Adipose tissue (tissue), 3 donors: ENCODE measurements around the gene SP140L. TPM values are rescaled to one million over a fixed set of nuclear protein-coding genes. Genes with fewer than 3 reads are reported as not detected.
"Not testable (repeated sequence)": the region's sequence is repeated elsewhere in the genome, so short reads cannot be mapped to it uniquely, and the experiment has no call there.

ENCODE experiments used
- H3K27ac ChIP-seq: one replicate; pipeline ENCODE4 v1.5.1; 2013; ENCODE audit warnings: low read depth, low read length
- WGBS, 3 donors: extraction: QIAGEN DNeasy Blood & Tissue Kit; methylation state at CpG; one replicate each; pipeline ENCODE4 v1.1.7; 2013; 5-methylcytosine and 5-hydroxymethylcytosine counted together
- polyA plus RNA-seq, 3 donors: library from polyadenylated mRNA; stranded (reverse); fragments of 200-250 nt; gene quantifications; one replicate each; pipeline ENCODE4 v1.2.3, GENCODE V29; 2013
- donor health status: healthy with polysubstance abuse.
- donor health status: Bipolar disorder and iron deficiency.
- donor health status: healthy.

Gene SP140L
- polyA plus RNA-seq: 10 to 100 TPM in 1 of 3 donors, 1 to 10 TPM in 2; 8.3 to 10.5 (median 8.9) TPM

DNA sequence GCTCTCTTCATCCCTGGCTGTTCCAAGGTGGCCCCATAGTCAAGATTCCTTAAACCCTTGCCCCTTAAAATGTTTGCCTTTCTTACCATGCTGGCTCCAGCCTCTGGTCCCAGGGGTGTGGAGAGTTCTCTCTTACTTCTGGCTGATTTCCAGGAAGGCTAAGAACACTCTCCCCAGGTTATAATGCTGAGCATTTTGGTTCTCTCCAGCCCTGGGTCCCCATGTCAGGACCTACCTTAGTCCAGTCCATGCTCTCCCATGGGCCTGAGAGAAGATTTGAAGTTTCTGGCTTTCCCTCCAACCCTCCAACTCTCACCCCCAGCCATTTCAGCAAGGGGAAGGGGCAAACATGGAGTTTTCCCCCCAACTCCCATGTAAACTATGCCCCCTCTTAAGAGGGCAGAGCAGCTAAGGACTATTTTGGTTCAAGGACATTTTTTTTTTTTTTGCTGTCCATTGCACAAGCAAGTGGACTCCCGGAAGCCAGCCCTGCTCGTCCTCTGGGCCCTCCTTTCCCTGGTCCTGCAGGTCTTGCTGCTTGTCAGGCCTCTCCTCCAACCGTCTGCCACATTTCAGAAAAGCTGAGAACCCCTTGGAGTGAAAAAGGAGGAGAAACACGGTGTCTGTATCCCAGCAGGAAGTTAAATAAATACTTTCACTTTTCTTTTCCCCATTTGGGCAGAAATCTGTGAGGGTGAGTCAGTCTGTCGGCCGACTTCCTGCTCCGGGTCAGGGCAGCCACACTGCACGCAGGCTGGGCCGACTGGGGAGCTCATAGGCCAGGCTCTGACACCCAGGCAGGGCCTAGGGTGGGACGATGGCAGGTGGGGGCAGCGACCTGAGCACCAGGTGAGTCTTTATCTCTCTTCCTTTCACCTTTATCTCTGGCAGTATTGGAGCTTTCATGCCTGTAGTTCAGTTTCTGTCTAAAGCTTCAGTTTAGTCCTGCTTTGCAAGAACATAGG lies at the start of gene SP140L:
Gene SP140L, plus strand, starts transcription at position 741 of the 965 bp plus-strand sequence. Its CDS starts 77 bp downstream, at position 818.
- H3K27ac ChIP-seq: no peak within 1 kb of the TSS
- WGBS, 3 donors: 3 to 10% (median 6%) methylated on average over 11 of the region's 11 CpGs

DNA sequence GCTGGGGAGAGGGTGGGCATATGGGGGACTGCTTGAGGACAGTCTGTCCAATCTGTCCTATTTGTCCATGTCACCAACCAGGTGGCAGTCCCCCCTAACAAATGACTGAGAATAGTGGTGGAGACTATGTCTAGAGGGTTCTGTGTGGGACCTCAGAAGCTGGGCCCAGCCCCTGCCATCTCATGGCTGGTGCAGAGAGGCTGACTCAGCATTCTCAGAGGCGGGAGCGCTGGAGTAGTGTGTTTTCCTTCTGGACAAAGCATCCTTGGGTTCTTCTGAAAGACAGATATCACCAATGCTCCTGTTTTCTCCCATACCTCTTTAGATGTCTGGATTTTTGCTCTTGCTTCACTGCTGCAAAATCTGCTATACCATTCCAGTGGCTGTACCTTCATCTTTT lies 44.1 kb upstream of the SP140L start:
- no peak overlapping the region for H3K27ac ChIP-seq
- WGBS, 3 donors: 88 to 100% (median 93%) methylated on average over 2 of the region's 2 CpGs

DNA sequence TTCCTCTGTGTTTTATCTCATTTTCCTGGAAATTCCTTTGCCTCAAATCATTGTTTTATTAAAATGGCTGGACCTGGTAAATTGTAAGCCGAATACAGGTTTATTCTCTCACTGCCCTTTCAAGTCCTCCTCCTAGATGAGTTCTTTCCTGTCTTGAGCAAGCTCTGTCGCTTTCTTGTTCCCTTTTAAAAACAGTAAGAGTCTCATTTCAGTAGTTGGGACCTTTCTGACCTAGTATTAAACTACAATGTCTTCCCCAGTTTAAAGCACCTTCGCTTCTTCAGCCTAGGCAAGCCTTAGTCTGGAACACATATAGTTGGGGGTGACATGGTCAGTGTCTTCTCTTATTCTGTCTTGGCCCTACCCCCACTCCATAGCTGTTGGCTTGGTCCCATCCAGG lies 40.9 kb upstream of the SP140L start:
- H3K27ac ChIP-seq: no peak overlapping the region

DNA sequence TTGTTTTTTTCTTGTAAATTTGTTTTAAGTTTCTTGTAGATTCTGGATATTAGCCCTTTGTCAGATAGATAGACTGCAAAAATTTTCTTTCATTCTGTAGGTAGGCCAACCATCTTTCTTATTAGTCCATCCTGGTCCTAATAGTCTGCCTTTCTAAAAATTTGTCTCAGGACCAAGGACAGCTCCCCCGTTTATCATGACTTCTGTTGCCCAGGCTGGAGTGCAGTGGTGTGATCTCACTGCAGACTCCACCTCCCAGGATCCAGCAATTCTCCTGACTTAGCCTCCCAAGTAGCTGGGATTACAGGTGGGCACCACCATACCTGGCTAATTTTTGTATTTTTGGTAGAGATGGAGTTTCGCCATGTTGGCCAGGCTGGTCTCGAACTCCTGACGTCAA lies 37.7 kb upstream of the SP140L start:
- WGBS, 3 donors: 84 to 92% (median 88%) methylated on average over 4 of the region's 4 CpGs

More for the DNA sequence above, 40.9 kb upstream of the SP140L start:
- 68 to 69% (median 69%) methylated on average over 3 of the region's 3 CpGs for WGBS, 3 donors

DNA sequence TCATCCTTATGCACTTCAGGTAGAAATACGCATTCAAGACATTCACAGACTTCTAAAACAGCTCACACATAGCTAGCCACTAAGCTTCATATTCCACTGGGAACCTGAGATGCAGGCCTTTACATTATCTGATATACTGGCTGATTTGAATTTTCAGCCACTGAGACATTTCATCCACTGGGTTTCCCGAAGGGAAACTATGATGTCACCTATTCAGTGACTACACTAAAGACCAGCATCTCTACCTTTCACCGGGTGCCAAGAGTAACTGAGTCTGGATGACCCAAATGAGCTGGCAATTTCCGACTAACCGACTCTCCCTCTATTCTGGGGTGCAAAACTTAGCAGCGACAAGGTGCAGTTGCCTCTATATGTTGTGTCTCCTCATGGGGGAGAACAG lies 31.8 kb upstream of the SP140L start:
- WGBS, 3 donors: 88 to 94% (median 93%) methylated on average over 6 of the region's 6 CpGs
- no peak overlapping the region for H3K27ac ChIP-seq

More for the DNA sequence above, 37.7 kb upstream of the SP140L start:
- not testable (repeated sequence) for H3K27ac ChIP-seq

DNA sequence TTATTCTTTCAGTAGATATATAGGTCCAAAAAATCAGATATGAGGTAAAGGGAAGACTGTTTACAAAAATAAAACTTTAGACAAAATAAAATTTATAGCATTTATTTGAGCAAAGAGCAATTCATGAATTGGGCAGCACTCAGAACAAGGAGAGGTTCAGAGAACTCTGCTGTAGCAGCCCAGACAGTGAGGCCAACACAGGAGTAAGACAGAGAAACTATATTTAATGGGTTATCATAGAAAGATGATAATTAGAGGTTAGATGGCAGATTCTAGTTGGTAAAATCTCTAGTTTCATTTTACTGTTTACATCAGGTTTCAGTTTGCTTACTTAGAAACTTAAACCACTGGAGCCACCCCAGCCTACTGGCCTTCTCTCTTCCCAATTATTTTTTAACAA lies 30.1 kb upstream of the SP140L start:
- no peak overlapping the region for H3K27ac ChIP-seq

DNA sequence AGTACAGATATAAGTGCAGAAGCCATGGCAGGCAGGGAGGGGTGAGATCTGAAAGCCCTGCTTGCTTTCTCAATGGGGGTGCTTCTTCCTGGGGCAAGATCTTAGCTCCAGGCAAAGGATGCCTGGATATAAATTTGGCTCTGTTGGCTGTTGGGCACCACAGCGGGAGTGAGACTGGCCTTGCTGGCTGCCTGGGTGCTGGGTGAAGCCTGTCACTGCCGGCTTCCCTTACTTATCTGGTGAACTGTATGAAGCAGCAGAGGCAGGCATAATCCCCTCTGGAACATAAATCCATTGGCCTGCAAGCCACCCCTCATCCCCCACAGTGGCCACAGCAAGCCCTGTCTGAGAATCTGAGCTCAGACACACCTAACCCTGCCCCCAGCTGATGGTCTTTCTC lies 27.4 kb upstream of the SP140L start:
- no peak overlapping the region for H3K27ac ChIP-seq
- WGBS, 3 donors: 82 to 96% (median 94%) methylated on average over 2 of the region's 2 CpGs

DNA sequence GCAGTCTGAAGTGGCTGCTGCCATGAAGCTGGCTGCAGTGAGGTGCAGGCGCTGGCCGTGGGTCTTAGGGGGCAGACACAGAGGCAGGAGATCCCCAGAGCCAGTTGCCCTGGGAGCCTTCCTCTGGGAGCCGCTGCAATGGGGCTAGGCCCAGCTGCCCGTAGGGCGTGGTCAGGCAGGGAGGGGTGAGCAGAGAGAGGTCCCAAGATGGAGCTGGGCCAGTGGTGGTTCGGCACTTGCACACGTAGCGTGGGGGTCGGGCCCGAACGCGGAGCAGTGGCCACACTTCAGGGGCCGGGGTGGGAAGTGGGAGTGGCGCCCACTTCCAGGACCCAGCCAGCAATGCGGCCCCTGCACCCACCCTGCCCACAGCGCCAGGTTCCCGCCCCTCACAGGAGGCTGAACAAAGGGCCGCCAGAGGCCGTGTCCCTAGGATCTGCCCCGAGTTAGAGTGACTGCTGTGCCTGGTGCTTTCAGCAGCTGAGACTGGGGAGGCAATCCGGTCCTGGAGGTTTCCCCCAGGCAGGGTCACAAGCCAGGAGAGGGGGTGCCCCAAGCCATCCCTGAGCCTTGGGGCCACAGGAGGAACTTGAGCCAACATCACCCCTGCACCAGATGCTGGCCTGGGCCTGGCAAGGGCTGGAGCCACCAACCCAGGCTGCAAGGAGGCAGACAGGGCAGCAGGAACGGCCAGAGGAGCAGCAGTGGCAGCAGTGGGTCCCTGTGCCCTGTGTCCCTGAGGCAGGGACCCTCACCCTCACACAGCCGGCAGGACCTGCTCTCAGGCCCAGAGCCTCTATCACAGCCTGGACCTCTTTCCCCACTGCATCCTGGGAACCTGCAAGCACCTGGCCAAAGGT lies 21.3 kb upstream of the SP140L start:
- no peak overlapping the region for H3K27ac ChIP-seq
- WGBS, 3 donors: 90 to 95% (median 94%) methylated on average over 22 to 23 of the region's 23 CpGs

DNA sequence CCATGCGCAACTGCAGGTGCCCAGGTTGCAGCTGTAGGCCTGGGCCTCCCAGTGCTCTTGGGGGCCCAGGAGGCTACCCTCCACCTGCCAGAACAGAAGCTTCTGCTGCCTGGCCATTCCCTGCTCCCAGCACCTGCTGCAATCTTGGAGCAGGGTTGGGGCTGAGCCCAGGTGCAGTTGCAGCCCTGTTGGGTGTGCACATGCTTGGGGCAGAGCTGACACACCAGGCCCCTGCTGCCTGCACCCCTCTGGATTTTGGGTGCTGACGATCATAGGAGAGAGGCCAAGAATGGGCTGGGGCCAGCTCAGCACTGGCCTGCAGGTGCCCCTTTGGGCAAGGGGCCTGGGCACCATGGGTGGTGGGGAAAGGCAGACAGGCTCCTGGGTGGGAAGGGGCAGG lies 20.5 kb upstream of the SP140L start:
- no peak overlapping the region for H3K27ac ChIP-seq
- 38 to 100% (median 99%) methylated on average over 2 of the region's 2 CpGs for WGBS, 3 donors

DNA sequence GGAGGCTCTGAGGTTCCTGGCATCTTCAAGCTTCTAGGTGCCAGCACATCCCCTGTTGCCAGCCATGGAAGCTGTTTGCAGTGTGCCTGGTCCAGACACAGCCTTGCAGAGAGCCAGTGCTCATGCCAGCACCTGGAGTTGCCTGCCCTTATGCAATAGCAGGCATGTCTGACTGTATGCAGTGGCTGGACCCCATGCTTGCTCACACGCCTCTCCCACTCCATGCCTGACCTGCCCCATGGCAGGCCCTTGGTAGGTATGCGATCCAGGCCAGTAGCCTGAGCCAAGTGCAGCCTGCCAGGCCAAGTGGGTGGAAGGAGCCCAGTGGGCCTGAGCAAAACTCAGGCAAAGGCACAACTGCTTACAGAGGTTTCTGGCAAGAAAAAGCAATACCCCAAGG lies 19.5 kb upstream of the SP140L start:
- 90 to 100% (median 95%) methylated on average over 2 of the region's 2 CpGs for WGBS, 3 donors
- no peak overlapping the region for H3K27ac ChIP-seq

DNA sequence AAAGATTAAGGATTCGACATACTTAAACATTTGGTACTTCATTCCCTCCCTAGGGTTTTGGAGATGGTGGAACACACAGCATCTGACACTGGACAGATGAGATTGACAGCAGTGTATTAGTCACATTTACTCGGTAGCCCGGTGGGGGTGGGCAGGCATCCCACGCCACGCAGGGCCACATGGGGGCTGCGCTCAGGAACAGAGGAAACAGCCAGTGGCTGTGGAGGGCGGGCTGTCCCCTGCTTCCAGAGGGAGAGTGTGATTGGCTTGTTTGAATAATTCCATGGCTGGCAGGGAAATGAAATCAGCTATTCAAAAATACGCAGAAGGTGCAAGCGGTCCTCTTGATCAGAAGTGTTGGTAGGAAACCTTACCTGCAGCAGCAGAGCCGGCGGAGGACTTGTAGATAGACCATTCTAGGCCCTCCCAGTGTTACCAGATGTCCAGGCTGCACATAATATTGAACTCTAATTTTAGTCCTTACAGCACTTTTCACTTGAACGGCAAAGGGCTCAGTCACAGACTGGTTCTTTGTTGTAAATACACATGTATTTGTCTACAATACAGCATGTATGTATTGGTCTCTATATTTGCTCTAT lies 18.5 kb upstream of the SP140L start:
- no peak overlapping the region for H3K27ac ChIP-seq
- WGBS, 3 donors: 91 to 94% (median 91%) methylated on average over 12 of the region's 12 CpGs

DNA sequence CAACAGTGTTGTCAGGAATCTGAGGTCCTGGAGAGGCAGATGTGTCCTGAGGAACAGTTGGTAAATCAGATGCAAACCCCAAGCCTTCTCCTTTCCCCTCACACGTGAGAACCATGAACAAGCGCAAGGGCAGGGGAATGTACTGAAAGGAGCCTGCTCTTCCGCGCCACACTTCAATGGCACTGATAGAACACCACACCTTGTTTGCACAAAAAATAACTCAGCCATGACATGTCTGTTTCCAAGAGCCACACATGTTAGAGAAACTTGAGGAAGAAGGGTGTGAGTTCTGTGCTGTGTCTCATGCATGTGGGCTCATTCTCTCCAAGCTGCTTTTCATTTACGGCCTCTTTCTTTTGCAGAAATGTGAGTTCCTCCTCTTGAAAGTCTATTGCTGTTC lies 16.2 kb upstream of the SP140L start:
- WGBS, 3 donors: 94 to 100% (median 100%) methylated on average over 1 of the region's 5 CpGs
- not testable (repeated sequence) for H3K27ac ChIP-seq

DNA sequence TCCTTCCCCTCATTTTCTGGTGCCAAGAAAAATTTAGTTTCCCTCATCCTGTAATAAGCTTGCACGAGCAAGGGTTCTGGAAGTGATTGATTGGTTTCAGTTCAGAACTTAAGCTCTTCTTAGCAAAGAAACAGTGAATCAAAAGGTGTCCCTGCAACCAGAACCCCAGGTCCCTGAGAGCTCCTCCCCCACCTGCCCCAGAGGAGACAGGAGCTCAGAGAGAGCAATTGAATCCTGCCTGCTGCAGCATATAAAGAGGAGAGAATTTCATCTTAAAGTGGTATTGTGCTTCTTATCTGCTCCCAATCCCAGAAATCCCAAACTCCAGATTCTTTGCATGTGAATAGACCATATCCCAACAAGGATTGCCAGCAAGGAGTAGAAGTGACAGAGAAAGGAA lies 15.4 kb upstream of the SP140L start:
- not testable (repeated sequence) for H3K27ac ChIP-seq
- 58 to 73% (median 61%) methylated on average over 1 of the region's 1 CpG for WGBS, 3 donors

DNA sequence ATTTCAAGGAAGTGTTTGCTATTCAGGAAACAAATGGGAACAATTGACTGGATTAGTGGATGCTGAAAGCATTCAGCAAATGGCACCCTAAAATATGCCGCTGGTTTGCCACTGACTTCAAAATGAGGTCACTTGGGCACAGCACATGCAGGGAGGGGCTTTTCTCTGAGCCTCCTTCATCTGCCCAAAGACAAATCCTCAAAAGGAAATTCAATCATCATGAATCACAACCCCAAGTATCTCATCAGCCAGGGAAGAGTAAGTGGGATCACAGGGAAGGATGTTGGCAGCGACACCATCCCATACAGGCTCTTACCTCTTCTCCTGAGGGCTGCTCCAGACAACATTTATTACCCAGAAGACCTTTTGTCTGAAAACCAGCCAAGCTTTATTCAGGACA lies 14.4 kb upstream of the SP140L start:
- 86 to 94% (median 89%) methylated on average over 2 of the region's 2 CpGs for WGBS, 3 donors

DNA sequence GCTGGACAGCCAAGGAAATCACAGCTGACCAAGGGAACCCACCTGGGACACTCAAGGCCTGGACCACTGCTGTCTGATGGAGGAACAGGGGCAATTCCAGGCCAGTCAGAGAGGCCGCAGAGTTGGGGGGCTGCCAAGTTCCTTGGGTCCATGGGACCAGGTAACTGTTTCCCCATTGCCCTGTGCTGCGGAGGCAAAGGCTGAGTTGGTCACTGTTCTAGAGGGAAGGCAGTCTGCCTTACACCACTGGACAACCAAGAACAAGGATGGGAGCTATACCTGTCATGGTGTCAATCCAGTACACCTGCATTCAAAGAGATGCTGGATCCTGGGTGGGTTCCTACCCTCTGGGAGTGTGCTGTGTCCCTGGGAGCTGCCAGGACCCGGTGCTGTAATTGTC lies 9.6 kb upstream of the SP140L start:
- H3K27ac ChIP-seq: no peak overlapping the region
- WGBS, 3 donors: 80 to 95% (median 92%) methylated on average over 3 of the region's 3 CpGs

More for the DNA sequence above, 14.4 kb upstream of the SP140L start:
- H3K27ac ChIP-seq: no peak overlapping the region

DNA sequence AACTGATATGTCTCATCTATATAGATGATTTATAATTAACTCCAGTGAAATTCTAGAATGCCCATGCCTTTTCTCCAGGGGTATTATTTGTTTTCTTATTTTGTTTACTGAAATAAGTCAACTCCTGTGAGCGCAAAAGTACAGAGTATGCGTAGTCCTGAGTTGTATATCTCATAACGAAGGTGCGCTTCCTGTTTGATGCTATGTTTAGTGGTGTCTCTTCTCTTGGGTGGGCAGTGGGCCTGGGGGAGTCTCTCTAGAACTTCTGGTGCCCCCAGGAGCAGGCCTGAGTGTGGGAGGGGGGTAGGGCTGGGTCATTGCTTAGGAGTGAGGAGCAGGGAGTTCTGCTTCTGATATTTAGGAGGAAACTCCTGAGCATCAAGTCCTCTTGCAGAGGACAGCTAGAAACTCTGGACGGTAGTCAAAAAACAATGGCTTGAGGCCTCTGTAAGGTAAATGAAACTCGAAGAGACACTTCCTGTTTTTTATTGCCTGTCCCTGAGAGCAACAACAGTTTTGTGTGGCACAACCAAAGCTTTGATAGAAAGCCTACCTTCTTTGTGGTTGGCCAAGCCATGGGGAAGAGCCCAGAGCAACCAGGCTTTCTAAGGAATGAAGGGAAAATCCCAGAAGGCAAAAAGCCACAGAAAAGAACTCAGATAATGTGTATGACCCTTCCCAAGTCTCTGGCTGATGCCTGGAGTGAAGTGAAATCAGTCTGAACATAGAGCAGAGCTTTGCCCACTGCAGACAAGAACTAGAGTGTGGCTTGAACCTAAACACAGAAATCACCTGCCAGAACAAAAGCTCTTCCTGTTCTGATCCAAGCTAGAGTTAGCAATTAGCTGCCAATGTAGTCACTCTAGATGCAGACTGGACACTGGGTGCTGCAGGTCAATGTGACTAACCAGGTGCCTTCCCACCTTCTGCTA lies 8.5 kb upstream of the SP140L start:
- 67 to 73% (median 67%) methylated on average over 6 of the region's 6 CpGs for WGBS, 3 donors
- H3K27ac ChIP-seq: no peak overlapping the region

DNA sequence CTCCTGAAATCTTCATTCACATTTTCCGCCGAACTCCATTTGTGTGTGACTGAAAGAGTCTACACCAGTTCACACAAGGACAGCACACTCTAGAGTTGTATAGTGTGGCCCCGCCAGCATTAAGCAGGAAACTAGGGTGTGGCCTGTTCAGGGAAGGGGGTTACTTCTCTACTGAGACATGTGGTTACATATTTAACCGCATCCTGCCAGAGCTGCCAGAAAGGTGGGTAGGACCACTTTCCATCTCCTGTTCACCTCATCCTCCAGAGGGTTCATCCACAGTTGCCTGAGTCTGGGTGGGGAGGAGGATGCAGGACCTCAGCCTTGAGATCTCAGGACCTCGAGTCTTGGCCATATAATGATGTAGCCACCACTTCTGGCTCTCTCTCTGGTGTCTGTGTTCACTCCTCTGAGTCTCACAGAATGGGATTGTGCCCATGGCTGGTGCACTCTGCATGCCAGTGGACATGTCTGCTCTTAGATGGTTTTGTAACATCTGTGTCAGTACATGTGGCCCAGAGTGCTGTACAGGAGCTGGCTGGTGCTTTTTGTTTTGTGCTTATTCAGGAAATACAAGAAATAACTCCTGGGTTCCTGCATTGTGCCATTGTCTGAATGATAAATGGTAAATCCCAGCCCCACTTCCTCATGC lies 7.7 kb upstream of the SP140L start:
- 55 to 76% (median 58%) methylated on average over 5 of the region's 5 CpGs for WGBS, 3 donors
- H3K27ac ChIP-seq: no peak overlapping the region
